IMR-90 (cell line): ENCODE results near the gene CST3. TPM values are rescaled to one million over a fixed set of nuclear protein-coding genes. Genes with fewer than 3 reads are reported as not detected.

Experiments
- ATAC-seq: fragments of 200-7000 bp; cut with Tn5 transposase; 2 replicates; pipeline ENCODE4 v1.9.1; 2020; ENCODE audit warnings: low read depth, mild to moderate bottlenecking, moderate library complexity
- BruUV-seq: library from RNA; stranded (reverse); fragments of 400-500 nt; replicated peaks from 2 replicates; lab custom pipeline; 2021; lab: Mats Ljungman, UMichigan
- CTCF ChIA-PET: fragments of 300-600 bp; formaldehyde crosslinking; extraction: SDS; loops from one replicate; lab custom pipeline; 2021; ENCODE audit warnings: antibody characterized with exemption; lab: Yijun Ruan, JAX
- POLR2A ChIA-PET: fragments of 300-600 bp; sonication (Branson Sonifier 250); formaldehyde crosslinking; loops from one replicate; lab custom pipeline; 2022; ENCODE audit warnings: antibody characterized with exemption; ENCODE audit not compliant: unreplicated experiment; lab: Charles Lee
- DNase-seq: peaks from one replicate; pipeline ENCODE4 v3.0.0; 2013
- H2AFZ ChIP-seq: replicated peaks from 2 replicates; pipeline ENCODE3; 2013; ENCODE audit warnings: low read length, mild to moderate bottlenecking; ENCODE audit not compliant: poor library complexity
- H2AK5ac ChIP-seq: 2 replicates; pipeline ENCODE4 v1.6.1; 2013; ENCODE audit warnings: low read depth, low read length, inconsistent platforms
- H2AK9ac ChIP-seq: replicated peaks from 2 replicates; pipeline ENCODE3; 2013; ENCODE audit warnings: mild to moderate bottlenecking, low read depth, low read length, moderate library complexity; ENCODE audit not compliant: poor library complexity
- H2BK120ac ChIP-seq: 2 replicates; pipeline ENCODE4 v1.6.1; 2013; ENCODE audit warnings: low read depth, low read length, inconsistent platforms
- H2BK15ac ChIP-seq: 3 replicates; pipeline ENCODE4 v1.6.1; 2013; ENCODE audit warnings: low read depth, low read length, inconsistent platforms
- H2BK20ac ChIP-seq: 2 replicates; pipeline ENCODE4 v1.6.1; 2013; ENCODE audit warnings: low read depth, mild to moderate bottlenecking, inconsistent platforms, low read length, moderate library complexity
- H2BK5ac ChIP-seq: 2 replicates; pipeline ENCODE4 v1.6.1; 2013; ENCODE audit warnings: mild to moderate bottlenecking, low read depth, low read length, inconsistent platforms; ENCODE audit not compliant: poor library complexity, severe bottlenecking
- H3K14ac ChIP-seq: replicated peaks from 2 replicates; pipeline ENCODE4 v1.6.1; 2013; ENCODE audit warnings: low read depth, low read length, inconsistent platforms
- H3K18ac ChIP-seq: 2 replicates; pipeline ENCODE4 v1.6.1; 2013; ENCODE audit warnings: low read depth, low read length, control low read depth
- H3K23ac ChIP-seq: 2 replicates; pipeline ENCODE4 v1.6.1; 2013; ENCODE audit warnings: low read depth, low read length, inconsistent platforms
- H3K27ac ChIP-seq: 2 replicates; pipeline ENCODE4 v1.5.1; 2013; ENCODE audit warnings: mild to moderate bottlenecking, control low read depth, low read length; ENCODE audit not compliant: insufficient read depth
- H3K27me3 ChIP-seq: 2 replicates; pipeline ENCODE4 v1.6.1; 2013; ENCODE audit warnings: low read length; ENCODE audit not compliant: control insufficient read depth, insufficient read depth
- H3K36me3 ChIP-seq: 2 replicates; pipeline ENCODE4 v1.6.1; 2013; ENCODE audit warnings: low read length, mixed read lengths; ENCODE audit not compliant: control insufficient read depth, insufficient read depth
- H3K4ac ChIP-seq: 2 replicates; pipeline ENCODE4 v1.6.1; 2013; ENCODE audit warnings: low read depth, low read length, inconsistent platforms
- H3K4me1 ChIP-seq: 2 replicates; pipeline ENCODE4 v1.6.1; 2013; ENCODE audit warnings: low read length, mixed read lengths; ENCODE audit not compliant: control insufficient read depth, insufficient read depth
- H3K4me2 ChIP-seq: 2 replicates; pipeline ENCODE4 v1.6.1; 2013; ENCODE audit warnings: low read depth, mild to moderate bottlenecking, control low read depth, low read length, moderate library complexity
- H3K4me3 ChIP-seq: 2 replicates; pipeline ENCODE4 v1.5.1; 2013; ENCODE audit warnings: low read depth, mild to moderate bottlenecking, control low read depth, low read length, moderate library complexity; ENCODE audit not compliant: insufficient read depth
- H3K56ac ChIP-seq: 2 replicates; pipeline ENCODE4 v1.6.1; 2013; ENCODE audit warnings: low read length, inconsistent platforms; ENCODE audit not compliant: insufficient read depth; ENCODE audit errors: extremely low read depth
- H3K79me1 ChIP-seq, 2 experiments: 2 replicates each; pipeline ENCODE4 v1.6.1; 2013; ENCODE audit warnings: low read length in 2 of 2, inconsistent platforms in 1 of 2, low read depth in 1 of 2
- H3K9ac ChIP-seq: 2 replicates; pipeline ENCODE4 v1.6.1; 2013; ENCODE audit warnings: low read depth, low read length, control low read depth
- H3K9me1 ChIP-seq: 2 replicates; pipeline ENCODE4 v1.6.1; 2013; ENCODE audit warnings: low read length, inconsistent platforms; ENCODE audit not compliant: insufficient read depth
- H3K9me3 ChIP-seq: 2 replicates; pipeline ENCODE4 v1.6.1; 2013; ENCODE audit warnings: low read length; ENCODE audit not compliant: control insufficient read depth, insufficient read depth
- H4K20me1 ChIP-seq: 2 replicates; pipeline ENCODE4 v1.6.1; 2013; ENCODE audit warnings: low read length, inconsistent platforms; ENCODE audit not compliant: insufficient read depth
- H4K5ac ChIP-seq: 2 replicates; pipeline ENCODE4 v1.6.1; 2013; ENCODE audit warnings: mild to moderate bottlenecking, low read depth, low read length, control low read depth
- H4K8ac ChIP-seq, 2 experiments: 2 replicates each; pipeline ENCODE4 v1.6.1; 2013; ENCODE audit warnings: low read depth in 2 of 2, low read length in 2 of 2, control low read depth in 1 of 2, inconsistent platforms in 1 of 2
- H4K91ac ChIP-seq: 2 replicates; pipeline ENCODE4 v1.6.1; 2013; ENCODE audit warnings: low read depth, low read length, inconsistent platforms; ENCODE audit not compliant: insufficient read depth
- POLR2A ChIP-seq: IDR thresholded peaks from 2 replicates; pipeline ENCODE4 v1.6.1; 2012; ENCODE audit warnings: mild to moderate bottlenecking, low read depth, low read length
- WGBS, 2 experiments: methylation state at CpG; one replicate each; pipeline versions ENCODE4 v1.1.5 to v1.1.7; 2013; ENCODE audit warnings: missing lambda C conversion rate in 2 of 2; ENCODE audit not compliant: insufficient read length in 1 of 2; ENCODE audit errors: extremely low coverage in 2 of 2; 5-methylcytosine and 5-hydroxymethylcytosine counted together
- dilution Hi-C: fragments of 300-500 bp; cut with HindIII; formaldehyde crosslinking; loops from one replicate; pipeline ENCODE4 v1.14.3; 2018; ENCODE audit warnings: low sequenced_read_pairs; ENCODE audit not compliant: unreplicated experiment
- in situ Hi-C: fragments of 300-500 bp; cut with MboI; formaldehyde crosslinking; loops from 3 replicates; pipeline ENCODE4 v1.14.3; 2019; ENCODE audit warnings: low sequenced_read_pairs, inconsistent platforms, mixed read lengths
- intact Hi-C: fragments of 100-400 bp; cut with micrococcal nuclease; formaldehyde crosslinking; loops from 2 replicates; pipeline ENCODE4 v1.10.0; 2022
- polyA plus RNA-seq, 3 experiments: library from polyadenylated mRNA; depleted of rRNA; stranded (reverse); fragments of >200 nt; gene quantifications; 2 replicates each; pipeline ENCODE4 v1.2.3, GENCODE V29; 2012; ENCODE audit warnings: low replicate concordance in 1 of 3
- total RNA-seq: library from RNA; depleted of rRNA; stranded (reverse); fragments of >200 nt; gene quantifications from 2 replicates; pipeline ENCODE4 v1.2.3, GENCODE V29; 2012

CST3 gene
- total and polyA plus RNA-seq, 2 of the 4 experiments (the other 2 are of a cell fraction), result 26.0 to 471 TPM

GRCh38 chr20:23603321-23603720 lies 34.4 kb downstream of the CST3 start:
- Histone ChIP-seq H4K8ac (no peak overlapping the region), H3K27me3 (peaks cover 22% of the 10 kb centered on the region), H4K5ac (no peak overlapping the region), H3K9me3 (no peaks in the 10 kb centered on the region), H2AK9ac (no peak overlapping the region), H3K14ac (no peak overlapping the region), H3K9ac (no peak overlapping the region), H4K91ac (no peak overlapping the region), H2BK120ac (no peak overlapping the region), H3K23ac (no peak overlapping the region), H3K4ac (no peak overlapping the region), H3K4me3 (no peak overlapping the region), H3K4me1 (no peaks in the 10 kb centered on the region), H3K27ac (no peak overlapping the region), H2BK20ac (no peak overlapping the region), H2AFZ (no peak overlapping the region), H2AK5ac (no peak overlapping the region), H2BK5ac (no peak overlapping the region), H3K56ac (no peak overlapping the region), H3K18ac (no peak overlapping the region), H3K4me2 (no peak overlapping the region), H4K20me1 (no peaks in the 10 kb centered on the region), H3K36me3 (no peaks in the 10 kb centered on the region), H3K79me1 (no peaks in the 10 kb centered on the region), H2BK15ac (no peak overlapping the region), H3K9me1 (no peaks in the 10 kb centered on the region)
- 67% methylated on average over 1 of the region's 4 CpGs; no CpG with 5 or more reads in 1 of the 2 experiments for WGBS, 2 experiments
- intact Hi-C loops, result loop anchor here (10.0 kb wide), 1 partner anchor 909 kb away; no protein-coding TSS in a partner anchor
- BruUV-seq, result no TSS peak
- dilution Hi-C loops, result no loop called here
- ChIA-PET POLR2A (no interaction called here), CTCF (interaction anchor here (1.2 kb wide), 1 partner anchor 161 kb away, joined by 3 read pairs; no protein-coding TSS in a partner anchor)
- TF ChIP-seq POLR2A, result no peak
- ATAC-seq (no peak), DNase-seq (no peak)
- in situ Hi-C loops, result loop anchor here (10.0 kb wide), 1 partner anchor 159 kb away; no protein-coding TSS in a partner anchor
